OCI-LY3 (cell line): ENCODE measurements around the gene TMEFF1.

ENCODE experiments used
- EZH2phosphoT487 ChIP-seq: fragments of 200-600 bp; shearing (Covaris generic); IDR thresholded peaks from 2 replicates; pipeline ENCODE4 v1.6.1; 2018; ENCODE audit warnings: antibody characterized with exemption, mixed run types, low read depth
- TF ChIP-seq, protein P1 (sequence below): fragments of 200-600, 300-600 bp; sonication (generic); IDR thresholded peaks from 2 replicates; pipeline ENCODE4 v1.5.1; 2014; ENCODE audit warnings: antibody characterized with exemption, low read length, low read depth

DNA sequence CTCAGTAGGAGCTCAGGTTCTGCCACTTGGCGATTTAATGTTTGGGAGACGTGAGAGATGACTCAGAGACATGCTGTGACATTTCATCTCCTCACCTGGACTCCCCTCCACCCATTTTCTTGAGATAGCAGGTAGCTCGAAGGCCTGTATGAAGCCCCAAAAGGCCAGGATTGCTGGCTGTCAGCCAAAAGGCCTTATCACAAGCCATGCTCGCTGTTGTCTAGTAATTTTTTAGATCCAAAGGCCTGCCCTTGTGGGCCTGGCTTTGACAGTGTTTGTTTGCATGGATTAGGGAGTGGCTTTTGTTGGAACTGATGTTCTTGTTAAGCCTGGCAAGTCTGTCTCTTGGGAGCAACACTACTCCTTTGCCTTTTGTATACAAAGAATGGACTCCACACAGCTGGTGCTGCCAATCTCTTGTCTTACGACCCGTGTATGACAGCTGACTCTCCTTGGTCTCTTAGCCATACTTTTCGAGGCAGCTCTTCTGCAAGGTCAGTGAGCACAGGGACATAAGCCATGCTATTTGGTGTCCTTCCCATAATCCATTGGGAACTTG, 127.7 kb downstream of the TMEFF1 start:
- TF ChIP-seq, protein P1, sequence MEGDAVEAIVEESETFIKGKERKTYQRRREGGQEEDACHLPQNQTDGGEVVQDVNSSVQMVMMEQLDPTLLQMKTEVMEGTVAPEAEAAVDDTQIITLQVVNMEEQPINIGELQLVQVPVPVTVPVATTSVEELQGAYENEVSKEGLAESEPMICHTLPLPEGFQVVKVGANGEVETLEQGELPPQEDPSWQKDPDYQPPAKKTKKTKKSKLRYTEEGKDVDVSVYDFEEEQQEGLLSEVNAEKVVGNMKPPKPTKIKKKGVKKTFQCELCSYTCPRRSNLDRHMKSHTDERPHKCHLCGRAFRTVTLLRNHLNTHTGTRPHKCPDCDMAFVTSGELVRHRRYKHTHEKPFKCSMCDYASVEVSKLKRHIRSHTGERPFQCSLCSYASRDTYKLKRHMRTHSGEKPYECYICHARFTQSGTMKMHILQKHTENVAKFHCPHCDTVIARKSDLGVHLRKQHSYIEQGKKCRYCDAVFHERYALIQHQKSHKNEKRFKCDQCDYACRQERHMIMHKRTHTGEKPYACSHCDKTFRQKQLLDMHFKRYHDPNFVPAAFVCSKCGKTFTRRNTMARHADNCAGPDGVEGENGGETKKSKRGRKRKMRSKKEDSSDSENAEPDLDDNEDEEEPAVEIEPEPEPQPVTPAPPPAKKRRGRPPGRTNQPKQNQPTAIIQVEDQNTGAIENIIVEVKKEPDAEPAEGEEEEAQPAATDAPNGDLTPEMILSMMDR: no peak
- TF ChIP-seq EZH2phosphoT487: no peak
